Endometrial microvascular endothelial cells (primary cell): ENCODE results near the gene SLC10A7. TPM values are rescaled to one million over a fixed set of nuclear protein-coding genes. Genes with fewer than 3 reads are reported as not detected.

Source experiments
- in situ Hi-C: cut with HindIII; loops from 2 replicates; pipeline ENCODE4 v1.10.0; 2017; ENCODE audit warnings: low sequenced_read_pairs, low pct_unique_long_range_greater_than_20kb; ENCODE audit errors: inconsistent ontology term
- total RNA-seq: library from RNA; depleted of rRNA; stranded (reverse); fragments of >200 nt; gene quantifications from one replicate; pipeline ENCODE4 v1.2.3, GENCODE V29; 2015; ENCODE audit errors: inconsistent ontology term

SLC10A7 gene
- total RNA-seq, 1 donor from 2014 or later, result 9.7 TPM

- in situ Hi-C loops, result no loop called here
Observed at GRCh38 chr4:146283758-146284651, 237.7 kb downstream of the SLC10A7 start.

GRCh38 chr4:146282657-146283056, 239.1 kb downstream of the SLC10A7 start:
- in situ Hi-C loops, result no loop called here

GRCh38 chr4:146278986-146279385, 242.8 kb downstream of the SLC10A7 start:
- in situ Hi-C loops, result no loop called here

GRCh38 chr4:146275370-146275769, 246.4 kb downstream of the SLC10A7 start:
- in situ Hi-C loops, result no loop called here

GRCh38 chr4:146274774-146275173, 247.0 kb downstream of the SLC10A7 start:
- in situ Hi-C loops, result no loop called here

GRCh38 chr4:146273204-146273901, 248.4 kb downstream of the SLC10A7 start:
- in situ Hi-C loops, result no loop called here

GRCh38 chr4:146271466-146271865, 250.3 kb downstream of the SLC10A7 start:
- in situ Hi-C loops, result no loop called here

GRCh38 chr4:146269228-146269653, 252.5 kb downstream of the SLC10A7 start:
- in situ Hi-C loops, result no loop called here

- in situ Hi-C loops, result no loop called here
Observed at GRCh38 chr4:146267826-146268225, 253.9 kb downstream of the SLC10A7 start.

- in situ Hi-C loops, result no loop called here
Observed at GRCh38 chr4:146265950-146266490, 255.7 kb downstream of the SLC10A7 start.

GRCh38 chr4:146263793-146264192, 257.9 kb downstream of the SLC10A7 start:
- in situ Hi-C loops, result no loop called here

GRCh38 chr4:146261041-146261440, 260.7 kb downstream of the SLC10A7 start:
- in situ Hi-C loops, result no loop called here

GRCh38 chr4:146260521-146260920, 261.2 kb downstream of the SLC10A7 start:
- in situ Hi-C loops, result no loop called here

- in situ Hi-C loops, result no loop called here
Observed at GRCh38 chr4:146257511-146257910, 264.2 kb downstream of the SLC10A7 start.

- in situ Hi-C loops, result no loop called here
Observed at GRCh38 chr4:146256328-146256727, 265.4 kb downstream of the SLC10A7 start.

- in situ Hi-C loops, result no loop called here
Observed at GRCh38 chr4:146255874-146256273, 265.9 kb downstream of the SLC10A7 start.

- in situ Hi-C loops, result no loop called here
Observed at GRCh38 chr4:146255463-146255862, 266.3 kb downstream of the SLC10A7 start.

GRCh38 chr4:146252969-146253611, 268.6 kb downstream of the SLC10A7 start:
- in situ Hi-C loops, result no loop called here

GRCh38 chr4:146247356-146247755, 274.4 kb downstream of the SLC10A7 start:
- in situ Hi-C loops, result no loop called here
